Loucy (cell line): ENCODE measurements around the gene PLA2G2A.

ENCODE experiments used
- EZH2phosphoT487 ChIP-seq: fragments of 200-600 bp; IDR thresholded peaks from 2 replicates; pipeline ENCODE4 v1.6.1; 2018; ENCODE audit warnings: antibody characterized with exemption, mild to moderate bottlenecking, moderate library complexity, borderline replicate concordance
- TF ChIP-seq, protein P1 (sequence below): fragments of 200-600 bp; sonication (generic); conservative IDR thresholded peaks from 2 replicates; pipeline ENCODE4 v1.5.1; 2014; ENCODE audit warnings: mild to moderate bottlenecking, antibody characterized with exemption, low read length

GRCh38 chr1:19981507-19982312 is 2.3 kb upstream of the PLA2G2A start:
- TF ChIP-seq, protein P1, sequence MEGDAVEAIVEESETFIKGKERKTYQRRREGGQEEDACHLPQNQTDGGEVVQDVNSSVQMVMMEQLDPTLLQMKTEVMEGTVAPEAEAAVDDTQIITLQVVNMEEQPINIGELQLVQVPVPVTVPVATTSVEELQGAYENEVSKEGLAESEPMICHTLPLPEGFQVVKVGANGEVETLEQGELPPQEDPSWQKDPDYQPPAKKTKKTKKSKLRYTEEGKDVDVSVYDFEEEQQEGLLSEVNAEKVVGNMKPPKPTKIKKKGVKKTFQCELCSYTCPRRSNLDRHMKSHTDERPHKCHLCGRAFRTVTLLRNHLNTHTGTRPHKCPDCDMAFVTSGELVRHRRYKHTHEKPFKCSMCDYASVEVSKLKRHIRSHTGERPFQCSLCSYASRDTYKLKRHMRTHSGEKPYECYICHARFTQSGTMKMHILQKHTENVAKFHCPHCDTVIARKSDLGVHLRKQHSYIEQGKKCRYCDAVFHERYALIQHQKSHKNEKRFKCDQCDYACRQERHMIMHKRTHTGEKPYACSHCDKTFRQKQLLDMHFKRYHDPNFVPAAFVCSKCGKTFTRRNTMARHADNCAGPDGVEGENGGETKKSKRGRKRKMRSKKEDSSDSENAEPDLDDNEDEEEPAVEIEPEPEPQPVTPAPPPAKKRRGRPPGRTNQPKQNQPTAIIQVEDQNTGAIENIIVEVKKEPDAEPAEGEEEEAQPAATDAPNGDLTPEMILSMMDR: no peak
- no peak for TF ChIP-seq EZH2phosphoT487
